Measurements from ENCODE around the gene ISX.

ISX gene

GRCh38 chr22:35109616-35110015 lies 43.7 kb downstream of the ISX start:
- in situ Hi-C loops (cut with MboI; ENCODE audit: low sequenced_read_pairs) = no loop called here

- in situ Hi-C loops (cut with MboI; ENCODE audit: low sequenced_read_pairs) = no loop called here
These were observed 45.3 kb downstream of the ISX start for GRCh38 chr22:35111244-35111643.

- in situ Hi-C loops (cut with MboI; ENCODE audit: low sequenced_read_pairs) = no loop called here
These were observed 47.4 kb downstream of the ISX start for GRCh38 chr22:35113341-35113740.

GRCh38 chr22:35114131-35114980 lies 48.4 kb downstream of the ISX start:
- in situ Hi-C loops (cut with MboI; ENCODE audit: low sequenced_read_pairs) = no loop called here

GRCh38 chr22:35115515-35115914 lies 49.6 kb downstream of the ISX start:
- in situ Hi-C loops (cut with MboI; ENCODE audit: low sequenced_read_pairs) = no loop called here

- in situ Hi-C loops (cut with MboI; ENCODE audit: low sequenced_read_pairs) = no loop called here
These were observed 50.3 kb downstream of the ISX start for GRCh38 chr22:35116269-35116668.

GRCh38 chr22:35116817-35117216 lies 50.9 kb downstream of the ISX start:
- in situ Hi-C loops (cut with MboI; ENCODE audit: low sequenced_read_pairs) = no loop called here

GRCh38 chr22:35119494-35119893 lies 53.5 kb downstream of the ISX start:
- in situ Hi-C loops (cut with MboI; ENCODE audit: low sequenced_read_pairs) = no loop called here

- in situ Hi-C loops (cut with MboI; ENCODE audit: low sequenced_read_pairs) = no loop called here
These were observed 58.8 kb downstream of the ISX start for GRCh38 chr22:35124691-35125219.

- in situ Hi-C loops (cut with MboI; ENCODE audit: low sequenced_read_pairs) = no loop called here
These were observed 61.0 kb downstream of the ISX start for GRCh38 chr22:35126993-35127392.

GRCh38 chr22:35128637-35129036 lies 62.7 kb downstream of the ISX start:
- in situ Hi-C loops (cut with MboI; ENCODE audit: low sequenced_read_pairs) = no loop called here

- in situ Hi-C loops (cut with MboI; ENCODE audit: low sequenced_read_pairs) = no loop called here
These were observed 65.6 kb downstream of the ISX start for GRCh38 chr22:35131525-35132000.

- in situ Hi-C loops (cut with MboI; ENCODE audit: low sequenced_read_pairs) = no loop called here
These were observed 66.6 kb downstream of the ISX start for GRCh38 chr22:35132568-35132967.

GRCh38 chr22:35133702-35134380 lies 67.9 kb downstream of the ISX start:
- in situ Hi-C loops (cut with MboI; ENCODE audit: low sequenced_read_pairs) = no loop called here

- in situ Hi-C loops (cut with MboI; ENCODE audit: low sequenced_read_pairs) = no loop called here
These were observed 68.7 kb downstream of the ISX start for GRCh38 chr22:35134637-35135036.

GRCh38 chr22:35135165-35135564 lies 69.2 kb downstream of the ISX start:
- in situ Hi-C loops (cut with MboI; ENCODE audit: low sequenced_read_pairs) = no loop called here

Data from HL-60/S4 treated with retinoic acid at 250 ng/mL for 4 days and 3 days (cell line).